SK-N-SH treated with all-trans-retinoic acid at 6 μM for 48 hours (cell line): ENCODE data around the gene ANP32B.

Experiments used
- ATAC-seq: fragments of 200-7000 bp; cut with Tn5 transposase; 3 replicates; pipeline ENCODE4 v1.9.1; 2020; ENCODE audit warnings: mild to moderate bottlenecking, moderate library complexity
- ARNTL ChIP-seq: fragments of 450-650 bp; formaldehyde crosslinking; IDR thresholded peaks from 2 replicates; pipeline ENCODE4 v1.5.0; 2020; ENCODE audit warnings: low read depth, mild to moderate bottlenecking, moderate library complexity, borderline replicate concordance
- BACH2 ChIP-seq: fragments of 250-450 bp; sonication (Bioruptor Pico); IDR thresholded peaks from 2 replicates; pipeline ENCODE4 v1.9.0; 2021; ENCODE audit warnings: mild to moderate bottlenecking, borderline replicate concordance
- CSDC2 ChIP-seq: fragments of 250-450 bp; sonication (Bioruptor Pico); IDR thresholded peaks from 2 replicates; pipeline ENCODE4 v1.5.0; 2020; ENCODE audit warnings: mild to moderate bottlenecking, moderate library complexity
- ESRRG ChIP-seq: fragments of 250-450 bp; sonication (Bioruptor Pico); IDR thresholded peaks from 2 replicates; pipeline ENCODE4 v1.6.1; 2021; ENCODE audit warnings: mild to moderate bottlenecking
- GLIS3 ChIP-seq: fragments of 250-450 bp; sonication (Bioruptor Pico); IDR thresholded peaks from 2 replicates; pipeline ENCODE4 v1.5.0; 2020; ENCODE audit warnings: mild to moderate bottlenecking, moderate library complexity
- ISL1 ChIP-seq: fragments of 250-450 bp; sonication (Bioruptor Pico); IDR thresholded peaks from 2 replicates; pipeline ENCODE4 v2.1.2; 2022; ENCODE audit warnings: mild to moderate bottlenecking, moderate library complexity
- OSR1 ChIP-seq: fragments of 250-450 bp; sonication (Bioruptor Pico); IDR thresholded peaks from 2 replicates; pipeline ENCODE4 v1.8.0; 2022; ENCODE audit warnings: moderate library complexity, mild to moderate bottlenecking, inconsistent platforms
- PPARA ChIP-seq: fragments of 250-450 bp; sonication (Bioruptor Pico); IDR thresholded peaks from 2 replicates; pipeline ENCODE4 v1.5.0; 2020; ENCODE audit warnings: mild to moderate bottlenecking, borderline replicate concordance
- RARB ChIP-seq: fragments of 250-450 bp; sonication (Bioruptor Pico); IDR thresholded peaks from 2 replicates; pipeline ENCODE4 v1.8.0; 2021; ENCODE audit warnings: mild to moderate bottlenecking, moderate library complexity
- SNAI2 ChIP-seq: fragments of 250-450 bp; sonication (Bioruptor Pico); IDR thresholded peaks from 2 replicates; pipeline ENCODE4 v1.5.0; 2020; ENCODE audit warnings: mild to moderate bottlenecking, moderate library complexity
- TCF4 ChIP-seq: fragments of 250-450 bp; sonication (Bioruptor Pico); IDR thresholded peaks from 2 replicates; pipeline ENCODE4 v1.8.0; 2021; ENCODE audit warnings: mild to moderate bottlenecking, moderate library complexity, borderline replicate concordance
- TOX ChIP-seq: fragments of 250-450 bp; sonication (Bioruptor Pico); IDR thresholded peaks from 2 replicates; pipeline ENCODE4 v1.8.0; 2021; ENCODE audit warnings: mild to moderate bottlenecking, moderate library complexity, borderline replicate concordance
- ZC3H10 ChIP-seq: fragments of 250-450 bp; sonication (Bioruptor Pico); IDR thresholded peaks from 2 replicates; pipeline ENCODE4 v1.5.1; 2021; ENCODE audit warnings: mild to moderate bottlenecking, moderate library complexity
- ZFP3 ChIP-seq: fragments of 250-450 bp; sonication (Bioruptor Pico); IDR thresholded peaks from 2 replicates; pipeline ENCODE4 v1.5.0; 2020; ENCODE audit warnings: mild to moderate bottlenecking, moderate library complexity
- ZFP30 ChIP-seq: fragments of 450-650 bp; formaldehyde crosslinking; IDR thresholded peaks from 2 replicates; pipeline ENCODE4 v1.5.0; 2022; ENCODE audit warnings: mild to moderate bottlenecking, moderate library complexity
- ZNF565 ChIP-seq: fragments of 450-650 bp; formaldehyde crosslinking; conservative IDR thresholded peaks from 2 replicates; pipeline ENCODE4 v1.5.0; 2020; ENCODE audit warnings: low read depth, mild to moderate bottlenecking, moderate library complexity
- ZNF70 ChIP-seq: fragments of 450-650 bp; formaldehyde crosslinking; IDR thresholded peaks from 2 replicates; pipeline ENCODE4 v1.5.0; 2020; ENCODE audit warnings: mild to moderate bottlenecking, moderate library complexity
- ZNF8 ChIP-seq: fragments of 450-650 bp; formaldehyde crosslinking; IDR thresholded peaks from 2 replicates; pipeline ENCODE4 v1.5.0; 2020; ENCODE audit warnings: mild to moderate bottlenecking, moderate library complexity
- TF ChIP-seq, protein P1 (sequence below): fragments of 250-450 bp; sonication (Bioruptor Pico); IDR thresholded peaks from 2 replicates; pipeline ENCODE4 v1.8.0; 2021; ENCODE audit warnings: low read depth, mild to moderate bottlenecking, moderate library complexity, borderline replicate concordance
- TF ChIP-seq, protein P2 (sequence below): fragments of 250-450 bp; sonication (Bioruptor Pico); IDR thresholded peaks from 2 replicates; pipeline ENCODE4 v1.5.1; 2020; ENCODE audit warnings: low read depth, mild to moderate bottlenecking, moderate library complexity
- TF ChIP-seq, protein P3 (sequence below): fragments of 250-450 bp; sonication (Bioruptor Pico); IDR thresholded peaks from 2 replicates; pipeline ENCODE4 v1.5.0; 2020; ENCODE audit warnings: mild to moderate bottlenecking, moderate library complexity
- TF ChIP-seq, protein P4 (sequence below): fragments of 250-450 bp; sonication (Bioruptor Pico); IDR thresholded peaks from 2 replicates; pipeline ENCODE4 v1.5.1; 2021; ENCODE audit warnings: mild to moderate bottlenecking, moderate library complexity
- TF ChIP-seq, protein P5 (sequence below): fragments of 250-450 bp; sonication (Bioruptor Pico); IDR thresholded peaks from 2 replicates; pipeline ENCODE4 v1.8.0; 2020; ENCODE audit warnings: mild to moderate bottlenecking, moderate library complexity, borderline replicate concordance

Gene ANP32B

DNA sequence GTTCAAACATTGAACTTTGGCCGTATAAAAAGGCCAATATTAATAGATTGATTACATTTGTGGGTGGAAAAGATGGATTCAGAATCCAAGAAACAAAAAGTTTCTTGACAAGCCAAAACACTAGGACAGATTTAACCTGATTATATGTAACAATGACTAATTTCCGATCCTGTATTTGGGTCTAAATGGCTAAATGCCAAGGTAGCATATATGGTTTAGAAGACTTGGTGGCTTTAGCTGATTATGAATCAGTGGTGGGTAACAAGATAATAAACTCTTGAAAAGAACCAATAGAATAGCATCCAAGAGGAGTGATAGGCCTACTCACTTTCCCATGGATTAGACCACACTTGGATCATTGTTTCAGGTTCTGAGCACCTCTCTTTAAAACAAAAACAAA is 21.8 kb upstream of the ANP32B start:
- TF ChIP-seq ESRRG (CRISPR knock-in tag) (no peak), ZNF8 (no peak), OSR1 (CRISPR knock-in tag) (no peak), BACH2 (CRISPR knock-in tag) (no peak), ZC3H10 (CRISPR knock-in tag) (no peak), ZNF565 (CRISPR knock-in tag) (no peak), ZFP3 (CRISPR knock-in tag) (no peak), SNAI2 (CRISPR knock-in tag) (no peak), PPARA (CRISPR knock-in tag) (no peak)
- TF ChIP-seq, protein P1, sequence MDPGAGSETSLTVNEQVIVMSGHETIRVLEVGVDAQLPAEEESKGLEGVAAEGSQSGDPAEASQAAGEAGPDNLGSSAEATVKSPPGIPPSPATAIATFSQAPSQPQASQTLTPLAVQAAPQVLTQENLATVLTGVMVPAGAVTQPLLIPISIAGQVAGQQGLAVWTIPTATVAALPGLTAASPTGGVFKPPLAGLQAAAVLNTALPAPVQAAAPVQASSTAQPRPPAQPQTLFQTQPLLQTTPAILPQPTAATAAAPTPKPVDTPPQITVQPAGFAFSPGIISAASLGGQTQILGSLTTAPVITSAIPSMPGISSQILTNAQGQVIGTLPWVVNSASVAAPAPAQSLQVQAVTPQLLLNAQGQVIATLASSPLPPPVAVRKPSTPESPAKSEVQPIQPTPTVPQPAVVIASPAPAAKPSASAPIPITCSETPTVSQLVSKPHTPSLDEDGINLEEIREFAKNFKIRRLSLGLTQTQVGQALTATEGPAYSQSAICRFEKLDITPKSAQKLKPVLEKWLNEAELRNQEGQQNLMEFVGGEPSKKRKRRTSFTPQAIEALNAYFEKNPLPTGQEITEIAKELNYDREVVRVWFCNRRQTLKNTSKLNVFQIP, result no peak
- TF ChIP-seq, protein P2, sequence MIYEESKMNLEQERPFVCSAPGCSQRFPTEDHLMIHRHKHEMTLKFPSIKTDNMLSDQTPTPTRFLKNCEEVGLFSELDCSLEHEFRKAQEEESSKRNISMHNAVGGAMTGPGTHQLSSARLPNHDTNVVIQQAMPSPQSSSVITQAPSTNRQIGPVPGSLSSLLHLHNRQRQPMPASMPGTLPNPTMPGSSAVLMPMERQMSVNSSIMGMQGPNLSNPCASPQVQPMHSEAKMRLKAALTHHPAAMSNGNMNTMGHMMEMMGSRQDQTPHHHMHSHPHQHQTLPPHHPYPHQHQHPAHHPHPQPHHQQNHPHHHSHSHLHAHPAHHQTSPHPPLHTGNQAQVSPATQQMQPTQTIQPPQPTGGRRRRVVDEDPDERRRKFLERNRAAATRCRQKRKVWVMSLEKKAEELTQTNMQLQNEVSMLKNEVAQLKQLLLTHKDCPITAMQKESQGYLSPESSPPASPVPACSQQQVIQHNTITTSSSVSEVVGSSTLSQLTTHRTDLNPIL (CRISPR knock-in tag), result no peak
- TF ChIP-seq, protein P3, sequence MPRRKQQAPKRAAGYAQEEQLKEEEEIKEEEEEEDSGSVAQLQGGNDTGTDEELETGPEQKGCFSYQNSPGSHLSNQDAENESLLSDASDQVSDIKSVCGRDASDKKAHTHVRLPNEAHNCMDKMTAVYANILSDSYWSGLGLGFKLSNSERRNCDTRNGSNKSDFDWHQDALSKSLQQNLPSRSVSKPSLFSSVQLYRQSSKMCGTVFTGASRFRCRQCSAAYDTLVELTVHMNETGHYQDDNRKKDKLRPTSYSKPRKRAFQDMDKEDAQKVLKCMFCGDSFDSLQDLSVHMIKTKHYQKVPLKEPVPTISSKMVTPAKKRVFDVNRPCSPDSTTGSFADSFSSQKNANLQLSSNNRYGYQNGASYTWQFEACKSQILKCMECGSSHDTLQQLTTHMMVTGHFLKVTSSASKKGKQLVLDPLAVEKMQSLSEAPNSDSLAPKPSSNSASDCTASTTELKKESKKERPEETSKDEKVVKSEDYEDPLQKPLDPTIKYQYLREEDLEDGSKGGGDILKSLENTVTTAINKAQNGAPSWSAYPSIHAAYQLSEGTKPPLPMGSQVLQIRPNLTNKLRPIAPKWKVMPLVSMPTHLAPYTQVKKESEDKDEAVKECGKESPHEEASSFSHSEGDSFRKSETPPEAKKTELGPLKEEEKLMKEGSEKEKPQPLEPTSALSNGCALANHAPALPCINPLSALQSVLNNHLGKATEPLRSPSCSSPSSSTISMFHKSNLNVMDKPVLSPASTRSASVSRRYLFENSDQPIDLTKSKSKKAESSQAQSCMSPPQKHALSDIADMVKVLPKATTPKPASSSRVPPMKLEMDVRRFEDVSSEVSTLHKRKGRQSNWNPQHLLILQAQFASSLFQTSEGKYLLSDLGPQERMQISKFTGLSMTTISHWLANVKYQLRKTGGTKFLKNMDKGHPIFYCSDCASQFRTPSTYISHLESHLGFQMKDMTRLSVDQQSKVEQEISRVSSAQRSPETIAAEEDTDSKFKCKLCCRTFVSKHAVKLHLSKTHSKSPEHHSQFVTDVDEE, result no peak
- TF ChIP-seq, protein P4, sequence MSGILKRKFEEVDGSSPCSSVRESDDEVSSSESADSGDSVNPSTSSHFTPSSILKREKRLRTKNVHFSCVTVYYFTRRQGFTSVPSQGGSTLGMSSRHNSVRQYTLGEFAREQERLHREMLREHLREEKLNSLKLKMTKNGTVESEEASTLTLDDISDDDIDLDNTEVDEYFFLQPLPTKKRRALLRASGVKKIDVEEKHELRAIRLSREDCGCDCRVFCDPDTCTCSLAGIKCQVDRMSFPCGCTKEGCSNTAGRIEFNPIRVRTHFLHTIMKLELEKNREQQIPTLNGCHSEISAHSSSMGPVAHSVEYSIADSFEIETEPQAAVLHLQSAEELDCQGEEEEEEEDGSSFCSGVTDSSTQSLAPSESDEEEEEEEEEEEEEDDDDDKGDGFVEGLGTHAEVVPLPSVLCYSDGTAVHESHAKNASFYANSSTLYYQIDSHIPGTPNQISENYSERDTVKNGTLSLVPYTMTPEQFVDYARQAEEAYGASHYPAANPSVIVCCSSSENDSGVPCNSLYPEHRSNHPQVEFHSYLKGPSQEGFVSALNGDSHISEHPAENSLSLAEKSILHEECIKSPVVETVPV (CRISPR knock-in tag), result no peak
- ATAC-seq, result no peak

DNA sequence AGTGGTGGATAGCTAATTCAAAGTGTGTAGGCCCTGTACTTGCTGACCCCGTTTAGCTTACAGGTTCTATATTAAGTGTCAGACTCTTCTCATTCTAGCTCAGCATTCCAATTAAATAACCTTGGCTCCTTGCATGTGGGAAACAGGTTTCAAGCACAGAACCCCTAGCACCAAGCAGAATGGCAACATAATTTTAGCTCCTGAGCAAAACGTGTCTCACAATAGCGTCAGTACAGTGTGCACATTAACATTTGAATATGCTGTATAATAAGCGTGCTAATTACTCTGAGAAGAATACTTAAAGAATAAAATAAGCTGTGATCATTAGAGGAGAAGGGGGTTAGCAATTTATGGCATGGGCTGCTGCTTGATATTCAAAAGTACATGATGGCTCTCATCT is 21.0 kb upstream of the ANP32B start:
- no peak for ATAC-seq
- no peak for TF ChIP-seq ARNTL
- TF ChIP-seq, protein P4 (CRISPR knock-in tag), result no peak
- TF ChIP-seq GLIS3 (CRISPR knock-in tag), result no peak
- no peak for TF ChIP-seq CSDC2 (CRISPR knock-in tag)
- no peak for TF ChIP-seq TOX
- TF ChIP-seq, protein P3, result no peak
- TF ChIP-seq ZFP3 (CRISPR knock-in tag), result no peak
- no peak for TF ChIP-seq PPARA (CRISPR knock-in tag)
- TF ChIP-seq, protein P5, sequence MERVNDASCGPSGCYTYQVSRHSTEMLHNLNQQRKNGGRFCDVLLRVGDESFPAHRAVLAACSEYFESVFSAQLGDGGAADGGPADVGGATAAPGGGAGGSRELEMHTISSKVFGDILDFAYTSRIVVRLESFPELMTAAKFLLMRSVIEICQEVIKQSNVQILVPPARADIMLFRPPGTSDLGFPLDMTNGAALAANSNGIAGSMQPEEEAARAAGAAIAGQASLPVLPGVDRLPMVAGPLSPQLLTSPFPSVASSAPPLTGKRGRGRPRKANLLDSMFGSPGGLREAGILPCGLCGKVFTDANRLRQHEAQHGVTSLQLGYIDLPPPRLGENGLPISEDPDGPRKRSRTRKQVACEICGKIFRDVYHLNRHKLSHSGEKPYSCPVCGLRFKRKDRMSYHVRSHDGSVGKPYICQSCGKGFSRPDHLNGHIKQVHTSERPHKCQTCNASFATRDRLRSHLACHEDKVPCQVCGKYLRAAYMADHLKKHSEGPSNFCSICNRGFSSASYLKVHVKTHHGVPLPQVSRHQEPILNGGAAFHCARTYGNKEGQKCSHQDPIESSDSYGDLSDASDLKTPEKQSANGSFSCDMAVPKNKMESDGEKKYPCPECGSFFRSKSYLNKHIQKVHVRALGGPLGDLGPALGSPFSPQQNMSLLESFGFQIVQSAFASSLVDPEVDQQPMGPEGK (CRISPR knock-in tag), result no peak
- TF ChIP-seq ESRRG (CRISPR knock-in tag), result no peak
- no peak for TF ChIP-seq OSR1 (CRISPR knock-in tag)
- TF ChIP-seq ZNF8, result no peak
- TF ChIP-seq ZFP30 (CRISPR knock-in tag), result no peak
- no peak for TF ChIP-seq ZC3H10 (CRISPR knock-in tag)
- TF ChIP-seq TCF4 (CRISPR knock-in tag), result no peak
- no peak for TF ChIP-seq SNAI2 (CRISPR knock-in tag)
- TF ChIP-seq ZNF70 (CRISPR knock-in tag), result no peak
- TF ChIP-seq BACH2 (CRISPR knock-in tag), result no peak
- TF ChIP-seq ISL1, result no peak
- no peak for TF ChIP-seq RARB
